ENCODE data around the gene POMGNT1. TPM values are rescaled to one million over a fixed set of nuclear protein-coding genes. Genes with fewer than 3 reads are reported as not detected.
A peak's percentile ranks its signal among the peaks of the same experiment; 100 is the strongest.
"Not testable (repeated sequence)": the region's sequence is repeated elsewhere in the genome, so short reads cannot be mapped to it uniquely, and the experiment has no call there.

The POMGNT1 gene
- 53.5 TPM for polyA plus RNA-seq (2013, experiment 1 of 2; ENCODE audit: insufficient read length)
- polyA plus RNA-seq (2013, experiment 2 of 2; ENCODE audit: insufficient read length), result 53.2 TPM

GRCh38 chr1:46197964-46198811 lies at the start of gene POMGNT1:
Gene POMGNT1, minus strand, starts transcription at chr1:46198434. Its CDS starts 613 bp downstream, at chr1:46197821.
- DNase-seq, result peak; percentile 69

GRCh38 chr1:46247436-46248121 lies 49.3 kb upstream of the POMGNT1 start, which contains the start of gene RAD54L:
Gene RAD54L, plus strand, starts transcription at chr1:46247763. Its CDS starts 643 bp downstream, at chr1:46248406.
- DNase-seq, result peak; percentile 99

- peak; percentile 66 for DNase-seq
Measured at GRCh38 chr1:46246548-46247435, 48.6 kb upstream of the POMGNT1 start.

- not testable (repeated sequence) for DNase-seq
Measured at GRCh38 chr1:46246136-46246535, 47.9 kb upstream of the POMGNT1 start.

- peak; percentile 36 for DNase-seq
Measured at GRCh38 chr1:46244656-46245371, 46.6 kb upstream of the POMGNT1 start.

- DNase-seq, result not testable (repeated sequence)
Measured at GRCh38 chr1:46243831-46244230, 45.6 kb upstream of the POMGNT1 start.

GRCh38 chr1:46242918-46243317 lies 44.7 kb upstream of the POMGNT1 start:
- DNase-seq, result no peak

- DNase-seq, result not testable (repeated sequence)
Measured at GRCh38 chr1:46241733-46242132, 43.5 kb upstream of the POMGNT1 start.

- peak; percentile 92 for DNase-seq
Measured at GRCh38 chr1:46238865-46239264, 40.6 kb upstream of the POMGNT1 start.

- DNase-seq, result no peak
Measured at GRCh38 chr1:46236882-46237281, 38.6 kb upstream of the POMGNT1 start.

- not testable (repeated sequence) for DNase-seq
Measured at GRCh38 chr1:46231231-46231630, 33.0 kb upstream of the POMGNT1 start.

- DNase-seq, result no peak
Measured at GRCh38 chr1:46224966-46225365, 26.7 kb upstream of the POMGNT1 start.

GRCh38 chr1:46223472-46223943 lies 25.3 kb upstream of the POMGNT1 start:
- DNase-seq, result peak; percentile 84

- not testable (repeated sequence) for DNase-seq
Measured at GRCh38 chr1:46223055-46223454, 24.8 kb upstream of the POMGNT1 start.

GRCh38 chr1:46221749-46222148 lies 23.5 kb upstream of the POMGNT1 start:
- no peak for DNase-seq

GRCh38 chr1:46220808-46221207 lies 22.6 kb upstream of the POMGNT1 start:
- no peak for DNase-seq

- DNase-seq, result no peak
Measured at GRCh38 chr1:46219551-46220520, 21.6 kb upstream of the POMGNT1 start.

GRCh38 chr1:46218443-46218842 lies 20.2 kb upstream of the POMGNT1 start:
- DNase-seq, result no peak

- DNase-seq, result no peak
Measured at GRCh38 chr1:46215504-46215903, 17.3 kb upstream of the POMGNT1 start.

- no peak for DNase-seq
Measured at GRCh38 chr1:46211051-46211450, 12.8 kb upstream of the POMGNT1 start.

Data from fibroblast of skin of scalp (primary cell).